Measurements from ENCODE around the gene RIMS3.

GRCh38 chr1:40687059-40687458, 21.6 kb upstream of the RIMS3 start:
- TF ChIP-seq CTCF (IDR thresholded peaks at IDR 0.05; ENCODE audit: poor library complexity) (no peak), EZH2 (IDR thresholded peaks at IDR 0.05; ENCODE audit: borderline replicate concordance) (no peak)
